SU-DHL-6 (cell line): ENCODE data around the gene SMAD4.

Source experiments
- H2AFZ ChIP-seq: fragments of 200-600 bp; sonication (generic); 2 replicates; pipeline ENCODE4 v1.6.1; 2014; ENCODE audit warnings: low read depth, mild to moderate bottlenecking, moderate library complexity, mixed read lengths, antibody characterized with exemption, low read length; ENCODE audit not compliant: severe bottlenecking
- H3F3A ChIP-seq: fragments of 200-600 bp; shearing (Covaris generic); 2 replicates; pipeline ENCODE4 v1.6.0; 2016; ENCODE audit warnings: antibody characterized with exemption, mild to moderate bottlenecking; ENCODE audit not compliant: insufficient read depth
- H3K27ac ChIP-seq: fragments of 200-600 bp; sonication (generic); 2 replicates; pipeline ENCODE4 v1.5.1; 2016; ENCODE audit warnings: low read depth, mild to moderate bottlenecking, low read length, moderate library complexity, mixed read lengths
- H3K27me3 ChIP-seq: fragments of 200-600 bp; sonication (generic), shearing (Covaris generic); 2 replicates; pipeline ENCODE4 v1.6.0; 2014; ENCODE audit warnings: mild to moderate bottlenecking, low read length
- H3K36me3 ChIP-seq: fragments of 200-600 bp; sonication (generic); 2 replicates; pipeline ENCODE4 v1.6.1; 2014; ENCODE audit warnings: mild to moderate bottlenecking, low read length, mixed read lengths
- H3K4me2 ChIP-seq: fragments of 300-600, 200-600 bp; shearing (Covaris generic), sonication (generic); 2 replicates; pipeline ENCODE4 v1.6.0; 2014; ENCODE audit warnings: low read length, low read depth, mild to moderate bottlenecking; ENCODE audit not compliant: poor library complexity, severe bottlenecking
- H3K4me3 ChIP-seq: fragments of 200-600 bp; sonication (generic); 2 replicates; pipeline ENCODE4 v1.5.1; 2014; ENCODE audit warnings: antibody characterized with exemption, low read length, mild to moderate bottlenecking, mixed read lengths; ENCODE audit not compliant: insufficient read depth, poor library complexity, severe bottlenecking
- H3K79me2 ChIP-seq: fragments of 200-600 bp; sonication (generic); 2 replicates; pipeline ENCODE4 v1.6.1; 2014; ENCODE audit warnings: mild to moderate bottlenecking, low read length, moderate library complexity; ENCODE audit not compliant: insufficient read depth
- H3K9ac ChIP-seq: fragments of 200-600 bp; sonication (generic); 2 replicates; pipeline ENCODE4 v1.7.0; 2014; ENCODE audit warnings: mild to moderate bottlenecking, low read length
- H3K9me2 ChIP-seq: fragments of 200-600 bp; sonication (generic); replicated peaks from 2 replicates; pipeline ENCODE4 v1.6.1; 2014; ENCODE audit warnings: low read length; ENCODE audit not compliant: insufficient read depth
- H3K9me3 ChIP-seq: fragments of 200-600 bp; sonication (generic); 2 replicates; pipeline ENCODE4 v1.6.1; 2014; ENCODE audit warnings: low read length, mixed read lengths; ENCODE audit not compliant: insufficient read depth
- H4K20me1 ChIP-seq: fragments of 200-600 bp; sonication (generic); 2 replicates; pipeline ENCODE4 v1.6.1; 2014; ENCODE audit warnings: low read depth, mild to moderate bottlenecking, antibody characterized with exemption, low read length, moderate library complexity, mixed read lengths
- CTCF ChIP-seq: fragments of 200-600 bp; sonication (generic); IDR thresholded peaks from one replicate; pipeline ENCODE4 v1.5.1; 2017; ENCODE audit warnings: antibody characterized with exemption, mild to moderate bottlenecking, low read length, moderate library complexity; ENCODE audit not compliant: insufficient read depth, poor library complexity, severe bottlenecking
- EZH2phosphoT487 ChIP-seq: fragments of 200-600 bp; sonication (generic), shearing (Covaris generic); conservative IDR thresholded peaks from 2 replicates; pipeline ENCODE4 v1.6.1; 2018; ENCODE audit warnings: mild to moderate bottlenecking, antibody characterized with exemption, low read length, moderate library complexity, mixed read lengths

The SMAD4 gene

DNA sequence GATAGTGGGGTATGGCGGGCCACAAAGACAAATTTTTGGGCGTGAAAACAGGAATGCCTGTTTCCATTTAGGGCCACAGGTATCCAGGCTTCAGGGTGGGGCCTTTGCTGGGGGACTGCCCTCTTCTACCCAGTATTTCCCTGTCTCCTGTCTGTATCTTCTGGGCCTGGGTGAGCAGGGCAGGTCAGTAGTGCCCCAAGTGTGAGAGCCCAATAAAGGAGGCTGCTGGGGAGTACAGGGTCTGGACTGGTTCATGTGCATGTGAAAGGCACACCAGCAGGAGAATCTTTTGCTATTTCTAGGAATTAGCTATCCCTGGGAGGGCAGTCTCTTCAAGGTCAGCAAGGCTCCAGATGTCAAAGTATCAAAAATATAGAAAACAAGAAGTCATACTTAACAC, 96.0 kb downstream of the SMAD4 start:
- Histone ChIP-seq H3K9me2 (no peaks in the 10 kb centered on the region), H3K79me2 (no peaks in the 10 kb centered on the region), H4K20me1 (no peaks in the 10 kb centered on the region), H3K9ac (no peak overlapping the region), H3K9me3 (no peaks in the 10 kb centered on the region), H3K27ac (no peak overlapping the region), H3K4me2 (no peak overlapping the region), H3K4me3 (no peak overlapping the region), H3F3A (no peaks in the 10 kb centered on the region), H3K36me3 (no peaks in the 10 kb centered on the region), H2AFZ (no peak overlapping the region), H3K27me3 (no peaks in the 10 kb centered on the region)
- TF ChIP-seq CTCF (no peak), EZH2phosphoT487 (no peak)

- no peaks in the 10 kb centered on the region for H3K9me3 ChIP-seq
These were observed 97.7 kb downstream of the SMAD4 start for GRCh38 chr18:51127664-51128063.

DNA sequence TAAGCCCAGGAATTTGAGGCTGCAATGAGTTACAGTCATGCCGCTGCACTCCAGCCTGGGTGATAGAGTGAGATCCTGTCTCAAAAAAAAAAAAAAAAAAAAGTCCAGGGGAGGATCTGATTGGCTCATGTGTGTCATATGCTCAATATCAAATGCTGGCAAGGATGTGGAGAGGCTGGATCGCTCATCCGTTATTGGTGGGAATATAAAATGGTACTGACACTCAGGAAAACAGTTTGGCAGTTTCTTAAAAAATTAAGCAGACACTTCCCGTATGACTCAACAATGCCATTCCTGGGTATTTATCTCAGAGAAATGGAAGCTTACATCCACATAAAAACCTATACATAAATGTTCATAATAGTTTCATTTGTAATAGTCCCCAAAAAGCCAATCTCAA, 98.5 kb downstream of the SMAD4 start:
- no peak overlapping the region for H3K4me3 ChIP-seq
- TF ChIP-seq CTCF: no peak
- no peak for TF ChIP-seq EZH2phosphoT487
- no peaks in the 10 kb centered on the region for H3K79me2 ChIP-seq
- no peaks in the 10 kb centered on the region for H4K20me1 ChIP-seq
- H3K36me3 ChIP-seq: no peaks in the 10 kb centered on the region
- H3K27ac ChIP-seq: no peak overlapping the region
- no peaks in the 10 kb centered on the region for H3K9me2 ChIP-seq
- H3F3A ChIP-seq: 0 out of 2 replicates have a peak, but pooled peaks cover 3% of the 10 kb centered on the region
- H3K9me3 ChIP-seq: no peaks in the 10 kb centered on the region
- H3K4me2 ChIP-seq: no peak overlapping the region
- H3K27me3 ChIP-seq: no peaks in the 10 kb centered on the region
- H3K9ac ChIP-seq: no peak overlapping the region
- no peak overlapping the region for H2AFZ ChIP-seq

More at GRCh38 chr18:51127664-51128063, 97.7 kb downstream of the SMAD4 start:
- H3K4me3 ChIP-seq: no peak overlapping the region
- no peak for TF ChIP-seq CTCF
- TF ChIP-seq EZH2phosphoT487: no peak
- H3K79me2 ChIP-seq: no peaks in the 10 kb centered on the region
- H3K27me3 ChIP-seq: no peaks in the 10 kb centered on the region
- no peak overlapping the region for H3K9ac ChIP-seq
- H2AFZ ChIP-seq: no peak overlapping the region
- H3K27ac ChIP-seq: no peak overlapping the region
- no peaks in the 10 kb centered on the region for H3K36me3 ChIP-seq
- H3K4me2 ChIP-seq: no peak overlapping the region
- H3K9me2 ChIP-seq: no peaks in the 10 kb centered on the region
- H3F3A ChIP-seq: 0 out of 2 replicates have a peak, but pooled peaks cover 3% of the 10 kb centered on the region
- no peaks in the 10 kb centered on the region for H4K20me1 ChIP-seq
